Stomach smooth muscle (tissue), 2 donors: ENCODE measurements around the gene ASTN2.

ENCODE experiments used
- H3K27ac ChIP-seq: one replicate; pipeline ENCODE4 v1.7.0; 2013; ENCODE audit warnings: mild to moderate bottlenecking, low read length, inconsistent platforms
- H3K27me3 ChIP-seq, 2 donors: one replicate each; pipeline ENCODE4 v1.7.0; 2013; ENCODE audit warnings: low read length in 2 of 2; ENCODE audit not compliant: insufficient read depth in 2 of 2, control insufficient read depth in 1 of 2
- H3K36me3 ChIP-seq, 2 donors: one replicate each; pipeline ENCODE4 v1.7.0; 2013; ENCODE audit warnings: low read length in 2 of 2; ENCODE audit not compliant: control insufficient read depth in 2 of 2, insufficient read depth in 2 of 2
- H3K4me1 ChIP-seq: one replicate; pipeline ENCODE4 v1.7.0; 2013; ENCODE audit warnings: low read length; ENCODE audit not compliant: control insufficient read depth, insufficient read depth
- H3K4me3 ChIP-seq, 2 donors: one replicate each; pipeline ENCODE4 v1.7.0; 2013; ENCODE audit warnings: low read length in 2 of 2
- H3K9ac ChIP-seq, 2 donors: one replicate each; pipeline ENCODE4 v1.7.0; 2013; ENCODE audit warnings: low read length in 2 of 2, mild to moderate bottlenecking in 1 of 2
- H3K9me3 ChIP-seq, 2 donors: one replicate each; pipeline ENCODE4 v1.7.0; 2013; ENCODE audit warnings: low read length in 2 of 2; ENCODE audit not compliant: control insufficient read depth in 2 of 2
- donor health status: healthy.
- donor health status: Pancreatic carcinoma.

Gene ASTN2

GRCh38 chr9:116406469-116406868, 1008.4 kb downstream of the ASTN2 start:
- H3K9me3 ChIP-seq = no peaks in the 10 kb centered on the region
- no peaks in the 10 kb centered on the region for H3K27me3 ChIP-seq
- H3K9ac ChIP-seq = no peak overlapping the region
- no peak overlapping the region for H3K27ac ChIP-seq
- H3K4me3 ChIP-seq = no peak overlapping the region
- H3K36me3 ChIP-seq = no peaks in the 10 kb centered on the region
- H3K4me1 ChIP-seq = no peaks in the 10 kb centered on the region

GRCh38 chr9:116405321-116405720, 1009.5 kb downstream of the ASTN2 start:
- no peaks in the 10 kb centered on the region for H3K9me3 ChIP-seq
- no peak overlapping the region for H3K9ac ChIP-seq
- H3K4me1 ChIP-seq = no peaks in the 10 kb centered on the region
- no peaks in the 10 kb centered on the region for H3K27me3 ChIP-seq
- no peaks in the 10 kb centered on the region for H3K36me3 ChIP-seq
- no peak overlapping the region for H3K27ac ChIP-seq
- no peak overlapping the region for H3K4me3 ChIP-seq

GRCh38 chr9:116404228-116404627, 1010.6 kb downstream of the ASTN2 start:
- Histone ChIP-seq H3K27me3 (no peaks in the 10 kb centered on the region), H3K36me3 (no peaks in the 10 kb centered on the region), H3K9me3 (no peaks in the 10 kb centered on the region), H3K4me1 (no peaks in the 10 kb centered on the region), H3K27ac (no peak overlapping the region), H3K4me3 (no peak overlapping the region), H3K9ac (no peak overlapping the region)

- no peaks in the 10 kb centered on the region for H3K36me3 ChIP-seq
- no peaks in the 10 kb centered on the region for H3K9me3 ChIP-seq
- no peaks in the 10 kb centered on the region for H3K4me1 ChIP-seq
- H3K27ac ChIP-seq = no peak overlapping the region
- no peak overlapping the region for H3K9ac ChIP-seq
- H3K27me3 ChIP-seq = no peaks in the 10 kb centered on the region
- no peak overlapping the region for H3K4me3 ChIP-seq
These were observed 1011.7 kb downstream of the ASTN2 start for GRCh38 chr9:116403171-116403570.

GRCh38 chr9:116395699-116396037, 1019.2 kb downstream of the ASTN2 start:
- H3K4me3 ChIP-seq = no peak overlapping the region
- H3K27ac ChIP-seq = no peak overlapping the region
- peaks cover 0 to 12% of the 10 kb centered on the region in 2 donors for H3K36me3 ChIP-seq
- H3K27me3 ChIP-seq = no peaks in the 10 kb centered on the region
- H3K4me1 ChIP-seq = no peaks in the 10 kb centered on the region
- no peak overlapping the region for H3K9ac ChIP-seq
- no peaks in the 10 kb centered on the region for H3K9me3 ChIP-seq

- Histone ChIP-seq H3K9me3 (no peaks in the 10 kb centered on the region), H3K27me3 (no peaks in the 10 kb centered on the region)
These were observed 1019.8 kb downstream of the ASTN2 start for GRCh38 chr9:116394894-116395698.

GRCh38 chr9:116394070-116394469, 1020.8 kb downstream of the ASTN2 start:
- Histone ChIP-seq H3K9ac (no peak overlapping the region), H3K9me3 (no peaks in the 10 kb centered on the region), H3K4me3 (no peak overlapping the region), H3K27ac (no peak overlapping the region), H3K36me3 (peaks cover 0 to 12% of the 10 kb centered on the region in 2 donors), H3K4me1 (no peaks in the 10 kb centered on the region), H3K27me3 (no peaks in the 10 kb centered on the region)

More at GRCh38 chr9:116394894-116395698, 1019.8 kb downstream of the ASTN2 start:
- Histone ChIP-seq H3K36me3 (peaks cover 0 to 12% of the 10 kb centered on the region in 2 donors), H3K27ac (no peak overlapping the region), H3K9ac (no peak overlapping the region), H3K4me1 (no peaks in the 10 kb centered on the region), H3K4me3 (no peak overlapping the region)

- H3K9ac ChIP-seq = no peak overlapping the region
- no peaks in the 10 kb centered on the region for H3K27me3 ChIP-seq
- no peaks in the 10 kb centered on the region for H3K9me3 ChIP-seq
- H3K4me1 ChIP-seq = no peaks in the 10 kb centered on the region
- H3K27ac ChIP-seq = no peak overlapping the region
- no peak overlapping the region for H3K4me3 ChIP-seq
- H3K36me3 ChIP-seq = peaks cover 0 to 12% of the 10 kb centered on the region in 2 donors
These were observed 1021.7 kb downstream of the ASTN2 start for GRCh38 chr9:116393198-116393597.

- Histone ChIP-seq H3K36me3 (peaks cover 0 to 12% of the 10 kb centered on the region in 2 donors), H3K9ac (no peak overlapping the region), H3K27ac (no peak overlapping the region), H3K27me3 (no peaks in the 10 kb centered on the region), H3K9me3 (no peaks in the 10 kb centered on the region), H3K4me3 (no peak overlapping the region), H3K4me1 (no peaks in the 10 kb centered on the region)
These were observed 1023.5 kb downstream of the ASTN2 start for GRCh38 chr9:116391306-116391900.

GRCh38 chr9:116390303-116391228, 1024.3 kb downstream of the ASTN2 start:
- no peaks in the 10 kb centered on the region for H3K9me3 ChIP-seq
- H3K36me3 ChIP-seq = peaks cover 0 to 10% of the 10 kb centered on the region in 2 donors
- no peaks in the 10 kb centered on the region for H3K27me3 ChIP-seq
- H3K9ac ChIP-seq = no peak overlapping the region
- no peak overlapping the region for H3K27ac ChIP-seq
- no peak overlapping the region for H3K4me3 ChIP-seq
- H3K4me1 ChIP-seq = no peaks in the 10 kb centered on the region
